GM19438 (cell line): ENCODE results near the gene PLCL2.

Experiments used
- ATAC-seq: cut with Tn5 transposase; IDR thresholded peaks from one replicate; pipeline ENCODE4 v1.9.1; 2021; ENCODE audit warnings: low read depth; ENCODE audit not compliant: unreplicated experiment

PLCL2 gene

DNA sequence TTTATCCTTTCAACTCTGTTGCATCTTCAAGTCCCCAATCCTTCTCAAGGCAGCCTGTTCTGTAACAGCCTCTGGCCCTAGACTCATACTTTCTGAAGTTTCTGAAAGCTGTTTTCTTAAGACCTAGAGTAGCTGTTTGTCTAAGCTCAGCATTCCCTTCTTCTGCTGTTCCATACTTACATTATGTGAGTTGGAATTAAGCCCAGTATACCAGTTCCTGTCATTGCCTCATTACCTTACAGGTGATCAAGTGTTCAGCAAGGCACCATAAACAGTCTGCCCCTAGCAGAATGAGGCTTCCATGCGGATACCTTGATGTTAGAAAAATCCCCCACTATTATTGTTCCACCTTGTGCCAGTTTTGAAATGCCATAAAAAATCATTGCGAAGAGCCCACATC is 180.6 kb downstream of the PLCL2 start:
- ATAC-seq = no peak

DNA sequence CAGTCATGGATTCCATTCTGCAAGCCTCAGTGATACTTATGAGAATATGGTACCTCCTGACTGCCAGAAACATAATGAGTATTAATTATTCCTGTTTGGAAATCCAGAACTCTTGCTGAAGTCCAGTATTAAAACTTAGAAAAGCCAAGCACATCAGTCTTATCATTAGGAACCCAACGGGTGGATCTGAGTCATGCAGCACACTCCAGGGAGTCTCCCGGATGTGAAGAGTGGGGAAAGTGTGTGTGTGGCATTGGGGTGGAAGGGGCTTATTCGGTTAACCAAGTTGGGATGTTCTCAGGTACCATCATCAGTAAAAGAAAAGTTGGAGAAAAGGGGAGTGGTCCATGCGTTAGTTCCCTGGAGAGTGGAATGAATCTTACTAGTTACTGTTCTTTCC is 181.1 kb downstream of the PLCL2 start:
- ATAC-seq = no peak

DNA sequence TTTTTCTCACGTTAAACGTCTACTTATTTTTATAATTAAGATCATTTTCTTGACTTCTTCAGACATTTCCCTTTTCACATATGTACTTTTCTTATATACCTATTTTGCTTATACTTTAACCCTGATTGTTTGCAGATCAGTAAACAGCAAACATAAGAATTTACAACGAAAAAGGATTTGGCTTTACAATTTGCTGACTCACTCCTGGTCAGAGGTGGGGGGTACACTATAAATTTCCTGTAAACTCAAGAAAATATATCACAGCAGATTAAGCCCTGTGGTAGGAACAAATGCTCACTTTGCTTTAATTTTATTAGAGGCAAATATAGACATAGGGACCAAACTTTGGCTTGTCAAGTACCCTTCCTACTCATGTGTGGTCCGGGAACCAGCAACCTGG is 185.0 kb downstream of the PLCL2 start:
- ATAC-seq = no peak

DNA sequence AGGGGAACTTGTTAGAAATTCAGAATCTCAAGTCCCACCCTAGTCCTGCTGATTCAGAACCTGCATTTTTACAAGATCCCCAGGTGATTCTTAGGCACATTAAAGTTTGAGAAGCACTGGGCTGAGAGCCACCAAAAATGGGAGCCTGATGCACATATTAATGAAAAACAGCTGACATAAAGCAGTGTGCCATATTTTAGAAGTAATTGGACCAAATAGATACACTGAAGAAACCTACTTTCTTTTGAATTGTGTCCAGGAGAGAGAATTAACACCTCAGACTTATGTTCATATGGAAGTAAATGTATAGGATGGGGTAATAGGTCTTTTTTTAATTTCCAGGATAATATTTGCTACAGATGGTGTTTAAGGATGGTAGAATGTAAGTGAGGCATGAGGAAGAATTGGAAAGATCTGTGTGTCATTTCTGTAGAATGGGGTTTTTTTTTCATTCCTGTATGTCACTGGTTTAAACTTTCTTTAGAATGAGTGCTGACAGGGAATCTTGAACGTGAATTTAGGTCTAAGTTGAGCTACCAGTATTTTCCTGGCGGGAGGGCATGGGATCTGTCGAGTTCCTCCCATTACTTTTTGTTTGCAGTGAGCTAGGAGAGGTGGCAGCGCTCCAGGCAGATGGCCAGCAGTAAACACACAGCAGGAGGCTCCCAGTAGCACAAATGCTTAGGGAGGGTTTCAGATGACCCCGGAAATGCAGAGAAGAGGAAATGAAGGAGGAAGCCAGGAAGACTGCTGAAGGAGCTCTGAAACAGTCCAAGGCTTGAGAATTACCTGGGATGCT is 185.6 kb downstream of the PLCL2 start:
- ATAC-seq = no peak

DNA sequence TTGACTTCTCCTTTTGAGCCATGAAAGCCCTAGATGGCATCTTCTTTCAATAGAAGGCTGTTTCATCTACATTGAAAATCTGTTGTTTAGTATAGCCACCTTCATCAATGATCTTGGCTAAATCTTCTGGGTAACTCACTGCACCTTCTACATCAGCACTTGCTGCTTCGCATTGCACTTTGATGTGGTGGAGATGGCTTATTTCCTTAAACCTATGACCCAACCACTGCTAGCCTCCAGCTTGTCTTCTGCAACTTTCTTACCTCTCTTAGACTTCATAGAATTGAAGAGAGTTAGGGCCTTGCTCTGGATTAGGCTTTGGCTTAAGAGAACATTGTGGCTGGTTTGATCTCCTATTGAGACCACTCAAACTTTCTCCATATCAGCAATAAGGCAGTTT is 189.8 kb downstream of the PLCL2 start:
- no peak for ATAC-seq

DNA sequence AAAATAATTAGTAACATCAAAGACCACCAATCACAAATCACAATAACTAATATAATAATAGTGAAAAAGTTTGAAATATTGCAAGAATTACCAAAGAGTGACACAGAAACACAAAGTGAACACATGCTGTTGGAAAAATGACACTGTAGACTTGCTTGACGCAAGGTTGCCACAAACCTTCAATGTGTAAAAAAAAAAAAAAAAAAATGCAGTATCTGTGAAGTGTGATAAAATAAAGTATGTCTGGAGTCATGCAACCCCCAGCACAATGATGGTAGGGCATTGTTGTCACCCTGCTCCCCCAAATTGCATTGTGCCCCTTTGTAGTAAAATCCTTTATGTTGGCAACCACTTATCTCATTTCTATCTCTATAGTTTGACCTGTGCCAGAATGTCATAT is 190.6 kb downstream of the PLCL2 start:
- no peak for ATAC-seq

DNA sequence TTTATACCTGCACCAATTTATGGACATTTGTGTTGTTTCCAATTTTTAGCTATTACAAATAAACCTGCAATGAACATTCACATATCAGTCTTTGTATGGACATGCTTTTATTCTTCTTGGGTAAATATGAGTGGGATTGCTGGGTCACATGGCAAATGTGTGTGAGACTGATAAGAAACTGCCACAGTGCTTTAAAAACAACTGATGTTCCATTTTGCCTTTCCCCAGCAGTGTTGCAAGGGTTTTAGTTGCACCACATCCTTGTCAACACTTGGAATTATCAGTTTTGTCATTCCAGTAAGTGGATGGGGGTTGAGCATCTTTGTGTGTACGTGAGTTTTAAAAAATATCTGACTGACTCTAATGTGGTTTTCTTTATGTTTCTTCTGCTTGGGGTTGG is 191.2 kb downstream of the PLCL2 start:
- no peak for ATAC-seq

DNA sequence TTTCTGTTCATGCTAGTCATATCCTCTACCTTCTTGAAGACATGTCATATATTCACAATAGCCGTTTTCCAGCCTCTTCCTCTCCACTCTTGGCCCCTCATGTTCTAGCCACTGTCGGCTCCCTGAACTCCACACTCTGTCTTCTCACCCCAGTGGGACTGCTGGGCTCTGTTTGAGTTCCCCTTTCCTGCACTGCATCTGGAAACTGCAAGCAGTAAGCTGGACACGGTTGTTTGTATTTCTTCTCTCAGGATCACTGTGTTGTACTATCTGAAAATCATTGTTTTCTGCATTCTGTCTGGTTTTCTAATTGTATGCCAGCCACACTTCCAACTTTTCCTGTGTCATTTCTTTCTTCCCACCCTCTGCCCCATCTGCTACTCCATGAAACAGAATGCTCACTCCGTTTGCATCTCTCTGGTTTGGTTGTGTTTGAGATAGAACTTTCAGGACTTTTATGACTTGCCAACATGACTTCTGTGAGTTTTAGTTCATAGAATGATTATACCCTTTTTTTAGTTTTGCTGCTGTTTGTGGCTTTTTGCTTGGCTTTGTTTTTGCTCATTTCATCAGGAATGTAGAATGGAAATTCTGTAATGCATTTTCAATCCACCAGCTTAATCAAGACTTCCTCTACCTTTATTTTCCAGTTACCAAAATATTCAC is 192.3 kb downstream of the PLCL2 start:
- no peak for ATAC-seq

DNA sequence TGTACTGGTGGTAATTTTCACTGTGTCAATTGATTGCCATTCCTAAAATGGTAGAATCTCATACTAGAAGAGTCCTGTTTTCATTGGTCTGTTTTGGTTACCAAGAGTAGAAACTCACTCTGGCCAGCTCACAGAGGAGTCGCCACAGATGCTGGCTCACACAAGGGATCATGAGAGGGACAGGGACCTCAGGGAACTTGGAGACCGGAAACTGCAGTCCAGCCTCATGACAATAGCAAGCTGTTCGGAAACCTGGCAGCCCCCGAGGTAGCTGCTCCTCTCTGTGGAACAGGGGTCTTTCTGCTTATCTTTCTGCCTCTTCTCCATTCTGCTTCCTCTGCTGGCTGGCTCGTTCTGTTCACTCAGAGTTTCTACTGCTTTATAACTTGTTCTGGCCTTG is 192.9 kb downstream of the PLCL2 start:
- no peak for ATAC-seq

DNA sequence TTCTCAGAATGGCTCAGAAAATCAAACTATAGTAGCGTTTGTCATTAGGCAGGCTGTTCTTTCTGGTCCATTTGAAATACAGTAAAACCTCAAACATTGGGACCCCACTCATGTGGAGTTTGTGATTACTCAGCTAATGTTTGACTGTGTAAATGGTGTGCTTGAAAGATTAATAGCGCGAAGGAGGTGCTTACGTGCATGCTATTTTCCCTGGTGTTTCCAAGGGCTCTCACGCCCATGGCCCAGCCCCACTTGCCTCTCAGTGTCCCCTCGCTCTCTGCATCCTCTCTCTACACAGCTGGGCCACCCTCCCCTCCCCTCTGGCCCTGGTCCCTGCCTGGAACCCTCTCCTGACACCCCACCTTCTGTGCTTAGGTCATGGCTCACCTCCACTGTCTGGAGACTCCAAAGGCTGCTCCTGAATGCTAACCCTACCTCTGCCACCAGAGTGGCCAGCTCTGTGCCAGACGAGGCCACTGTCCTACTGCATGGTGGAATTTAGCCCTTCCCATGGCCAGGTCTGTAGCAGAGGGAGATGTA is 194.2 kb downstream of the PLCL2 start:
- no peak for ATAC-seq

DNA sequence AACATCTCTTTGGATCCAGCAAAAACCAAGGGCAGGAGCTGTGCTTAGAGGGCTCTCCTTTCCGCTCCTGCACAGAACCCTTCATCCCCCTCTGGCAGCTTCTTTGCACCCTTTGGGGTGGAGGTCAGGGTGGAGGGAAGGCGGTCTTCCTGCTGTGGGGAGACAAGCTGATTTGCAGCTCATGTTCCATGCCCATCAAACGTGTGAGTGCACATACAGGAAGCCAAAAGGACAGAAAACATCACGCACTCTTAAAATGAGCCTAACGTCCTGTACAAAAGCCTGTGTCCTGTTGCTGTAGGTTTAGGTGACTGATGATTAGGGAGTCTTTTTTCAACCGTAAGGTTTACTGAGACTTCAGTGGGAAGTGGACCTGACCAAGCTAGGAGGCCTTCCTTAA is 195.2 kb downstream of the PLCL2 start:
- ATAC-seq = no peak

DNA sequence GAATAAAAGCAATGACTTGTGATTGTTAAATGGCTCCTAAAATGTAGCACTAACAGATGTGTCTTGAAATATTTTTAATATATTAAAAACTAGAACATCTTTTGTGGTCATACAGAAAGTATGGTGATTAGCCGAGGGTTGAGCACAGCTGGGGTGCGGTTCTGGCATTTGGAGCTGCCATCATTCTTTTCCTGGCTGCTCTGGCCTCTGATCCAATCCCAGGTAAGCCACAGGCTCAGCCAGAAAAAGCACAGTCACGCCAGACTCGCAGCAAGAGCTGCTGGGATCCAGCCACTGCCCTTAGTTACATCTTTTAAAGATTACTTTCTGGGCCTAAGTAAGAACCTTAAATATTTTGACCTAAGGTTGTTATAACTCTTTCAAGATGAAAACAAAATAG is 196.8 kb downstream of the PLCL2 start:
- ATAC-seq = no peak

DNA sequence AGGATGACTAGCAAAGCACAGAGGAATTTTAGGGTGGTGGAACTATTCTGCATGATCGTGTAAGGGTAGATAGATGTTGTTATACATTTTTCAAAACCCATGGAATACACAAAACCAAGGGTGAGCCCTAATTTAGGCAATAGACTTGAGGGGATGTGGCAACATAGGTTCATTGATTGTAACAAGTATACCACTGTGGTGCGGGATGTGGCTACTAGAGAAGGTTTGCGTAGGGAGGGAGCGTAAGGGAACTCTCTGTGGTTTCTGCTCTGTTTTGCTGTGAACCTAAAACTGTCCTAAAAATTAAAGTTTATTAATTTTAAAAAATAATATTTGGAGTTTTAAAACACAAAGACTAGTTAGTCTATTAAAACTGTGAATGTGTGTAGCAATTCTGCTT is 202.8 kb downstream of the PLCL2 start:
- no peak for ATAC-seq

DNA sequence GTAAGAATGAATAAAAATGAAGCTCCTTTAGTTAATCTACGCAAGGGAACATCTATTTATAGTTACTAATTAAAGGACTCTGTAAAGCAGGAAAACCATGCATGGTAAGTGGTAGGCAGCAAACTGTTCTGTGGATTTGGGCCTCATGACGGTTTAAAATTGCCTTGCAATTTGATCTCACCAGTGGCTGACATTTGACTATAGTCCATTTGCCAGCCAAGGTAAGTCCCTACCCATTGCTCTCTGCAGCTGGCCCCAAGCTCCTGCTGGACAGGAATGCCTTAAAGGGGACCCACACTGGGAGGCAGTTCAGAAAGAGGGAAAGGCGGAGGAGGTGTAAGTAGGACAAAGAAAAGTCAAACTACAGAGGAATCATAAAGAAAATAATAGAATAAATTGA is 203.3 kb downstream of the PLCL2 start:
- ATAC-seq = no peak

DNA sequence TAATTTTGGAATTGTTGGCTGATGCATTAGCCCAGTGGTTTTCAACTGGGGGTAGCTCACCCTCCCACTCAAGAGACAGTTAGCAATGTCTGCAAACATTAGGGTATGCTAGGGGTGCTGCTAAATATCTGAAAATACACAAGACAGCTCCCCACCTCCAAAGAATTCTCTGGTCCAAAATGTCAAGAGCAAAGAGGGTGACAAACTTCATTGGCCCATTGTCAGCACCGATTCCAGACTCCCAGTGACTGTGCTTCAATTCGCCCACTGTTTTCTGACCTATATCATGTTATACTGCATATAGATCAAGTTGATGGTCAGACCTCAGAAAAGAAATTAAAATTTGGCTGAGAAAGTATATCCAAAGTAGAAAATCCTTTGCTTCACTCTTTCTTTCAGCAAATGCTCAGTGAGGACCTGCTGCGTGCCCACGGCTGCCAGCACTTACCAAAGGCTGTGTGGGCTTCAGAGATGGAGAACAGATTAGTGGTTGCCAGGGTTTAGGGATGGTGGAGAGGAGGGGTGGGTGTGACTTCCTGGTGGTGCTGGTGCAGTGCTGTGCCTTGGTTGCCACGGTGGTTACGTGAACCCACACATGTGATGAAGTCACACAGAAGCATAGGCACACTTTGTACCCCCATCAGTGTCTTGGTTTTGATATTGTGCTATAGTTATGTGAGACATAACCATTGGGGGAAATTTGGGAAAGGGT is 204.0 kb downstream of the PLCL2 start:
- ATAC-seq = no peak

DNA sequence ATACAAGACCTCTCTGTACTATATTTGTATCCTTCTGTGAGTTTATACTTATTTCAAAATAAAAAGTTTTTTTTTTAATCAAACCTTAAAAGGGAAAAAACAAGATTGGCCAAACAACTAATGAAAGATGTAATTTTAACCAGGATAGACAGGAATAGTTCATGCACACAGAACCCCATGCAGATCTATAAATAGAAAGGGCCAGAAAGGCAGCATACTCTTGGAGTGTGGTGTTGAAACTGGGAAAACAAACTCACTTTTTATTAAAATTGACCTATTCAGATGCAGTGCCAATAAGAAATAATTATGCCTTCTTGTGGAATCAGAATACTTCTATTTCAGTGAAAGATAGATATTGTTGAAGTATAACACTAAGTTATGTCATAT is 204.6 kb downstream of the PLCL2 start:
- no peak for ATAC-seq

DNA sequence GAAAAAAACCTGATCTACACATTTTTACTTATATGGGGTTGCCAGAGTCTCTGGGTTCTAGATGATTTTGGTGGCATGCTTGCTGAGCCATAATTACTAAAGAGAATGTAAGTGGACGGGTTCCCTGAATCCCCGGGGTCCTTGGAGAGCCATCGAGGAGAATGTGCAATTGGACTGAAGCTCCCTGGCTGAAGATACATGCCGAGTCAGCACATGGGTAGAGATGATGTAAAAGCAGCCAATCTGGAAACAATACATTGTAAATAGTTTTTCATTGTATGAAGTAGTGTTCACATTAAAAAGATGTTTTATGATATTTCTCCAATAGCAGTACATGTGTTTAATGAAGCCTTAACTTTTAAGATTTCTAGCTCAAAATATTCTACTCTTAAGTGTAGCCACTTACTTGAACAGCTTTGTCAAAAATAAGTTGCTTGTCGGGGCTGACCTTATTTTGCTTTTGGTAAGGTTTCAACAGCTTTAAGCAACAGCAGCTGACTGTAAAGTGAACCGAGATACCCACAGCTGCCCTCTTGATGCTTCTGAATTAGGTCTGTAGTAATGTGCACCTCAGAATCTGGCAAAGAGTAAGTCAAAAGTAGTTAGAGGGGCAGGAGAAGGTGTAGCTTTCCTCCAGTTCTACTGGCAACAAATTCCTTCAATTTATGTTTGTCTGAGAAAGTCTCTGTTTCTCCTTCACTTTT is 205.7 kb downstream of the PLCL2 start:
- no peak for ATAC-seq

DNA sequence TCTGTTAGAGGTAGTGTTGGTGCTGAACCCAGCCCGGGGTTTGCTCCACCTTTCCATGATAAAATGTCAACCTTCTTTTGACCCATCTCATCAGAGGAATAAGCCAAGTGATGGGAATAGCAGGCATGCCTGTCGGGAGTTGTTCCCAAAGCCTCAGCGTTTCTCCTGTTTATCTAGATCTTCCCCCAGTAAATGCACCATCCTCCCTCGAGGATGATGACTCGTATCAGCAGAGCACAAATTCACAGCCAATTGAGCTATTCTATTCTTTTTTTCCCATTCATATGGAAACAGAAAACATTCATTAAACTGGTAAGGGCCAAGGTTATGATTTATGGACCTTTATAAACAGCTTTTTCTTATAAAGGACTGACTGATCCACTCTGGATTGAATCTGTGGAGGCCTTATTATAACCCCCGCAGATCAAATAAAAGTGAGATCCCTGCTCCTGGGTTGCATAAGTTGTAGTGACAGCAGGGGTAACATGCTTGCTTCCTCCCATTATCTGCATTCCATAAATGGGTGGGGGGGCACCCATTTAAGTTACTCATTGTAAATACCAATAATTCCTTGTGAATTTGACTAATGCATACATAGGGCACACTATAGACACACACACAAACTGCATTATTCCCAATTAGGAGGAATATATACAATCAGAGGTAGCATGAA is 207.3 kb downstream of the PLCL2 start:
- ATAC-seq = no peak

DNA sequence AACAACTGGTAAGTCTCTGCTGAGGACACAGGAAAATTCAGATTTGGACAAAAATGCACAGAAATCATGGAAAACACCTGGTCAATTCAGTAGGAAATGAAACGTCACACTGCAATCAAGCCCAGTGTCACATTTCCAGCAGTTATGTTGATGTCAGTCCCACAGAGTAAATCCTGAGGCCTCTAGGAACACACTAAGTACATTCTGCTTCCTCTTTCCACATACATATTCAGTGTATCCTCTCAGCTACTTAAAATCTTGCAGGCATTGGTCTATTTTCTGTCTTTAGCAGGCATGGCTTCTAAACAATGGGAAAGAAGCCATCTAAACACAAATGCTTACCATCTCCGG is 207.8 kb downstream of the PLCL2 start:
- no peak for ATAC-seq

DNA sequence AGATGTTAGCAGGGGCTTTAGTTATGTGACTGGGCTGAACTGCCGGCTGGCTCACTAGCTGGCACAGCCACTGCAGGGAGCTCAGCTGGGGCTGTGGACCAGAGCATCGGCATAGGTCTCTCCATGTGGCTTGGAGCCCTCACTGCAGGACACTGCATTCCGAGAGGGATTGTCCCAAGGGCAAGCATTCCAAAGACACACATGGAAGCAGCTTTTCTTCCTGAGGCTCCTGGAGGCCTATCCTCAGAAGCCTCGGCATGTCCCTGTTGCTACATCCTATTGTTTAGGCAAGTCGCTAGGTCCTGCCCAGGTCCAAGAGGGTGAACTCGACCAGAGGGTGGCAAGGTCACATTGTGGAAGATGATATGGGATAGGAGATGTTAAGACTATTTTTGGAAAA is 209.8 kb downstream of the PLCL2 start:
- no peak for ATAC-seq
